Mononuclear cell (primary cell): Measurements from ENCODE around the gene RPL12. TPM values are rescaled to one million over a fixed set of nuclear protein-coding genes. Genes with fewer than 3 reads are reported as not detected.

Source experiments
- H3K27me3 ChIP-seq: 2 replicates; pipeline ENCODE4 v1.6.0; 2011; ENCODE audit warnings: low read length, control low read depth; ENCODE audit not compliant: insufficient read depth
- H3K4me1 ChIP-seq: 2 replicates; pipeline ENCODE4 v1.5.1; 2011; ENCODE audit warnings: mild to moderate bottlenecking, low read length, control low read depth; ENCODE audit not compliant: insufficient read depth
- H3K4me3 ChIP-seq: 2 replicates; pipeline ENCODE4 v1.5.1; 2011; ENCODE audit warnings: mild to moderate bottlenecking, low read length, moderate library complexity
- H3K9me3 ChIP-seq: 2 replicates; pipeline ENCODE4 v1.5.1; 2011; ENCODE audit warnings: low read depth, mild to moderate bottlenecking, control low read depth, low read length
- total RNA-seq: library from RNA; depleted of rRNA; stranded (reverse); fragments of >200 nt; gene quantifications from one replicate; pipeline ENCODE4 v1.2.3, GENCODE V29; 2012

RPL12 gene
- total RNA-seq, 1 donor = 2,145 TPM

- peak overlapping the region; percentile 95 for H3K4me3 ChIP-seq
- H3K4me1 ChIP-seq = peaks cover 58% of the 10 kb centered on the region
- H3K27me3 ChIP-seq = no peaks in the 10 kb centered on the region
- H3K9me3 ChIP-seq = no peaks in the 10 kb centered on the region
Measured at GRCh38 chr9:127451858-127452656, 851 bp upstream of the RPL12 start.

- Histone ChIP-seq H3K4me1 (peaks cover 58% of the 10 kb centered on the region), H3K4me3 (peak overlapping the region; percentile 95), H3K9me3 (no peaks in the 10 kb centered on the region), H3K27me3 (no peaks in the 10 kb centered on the region)
Measured at GRCh38 chr9:127451608-127451857, 327 bp upstream of the RPL12 start.

- Histone ChIP-seq H3K27me3 (no peaks in the 10 kb centered on the region), H3K9me3 (no peaks in the 10 kb centered on the region), H3K4me3 (peak overlapping the region; percentile 95), H3K4me1 (peaks cover 47% of the 10 kb centered on the region)
Measured at GRCh38 chr9:127450243-127450760, 904 bp downstream of the RPL12 start.

- H3K9me3 ChIP-seq = no peaks in the 10 kb centered on the region
- no peak overlapping the region for H3K4me3 ChIP-seq
- peaks cover 39% of the 10 kb centered on the region for H3K4me1 ChIP-seq
- no peaks in the 10 kb centered on the region for H3K27me3 ChIP-seq
Measured at GRCh38 chr9:127449332-127449966, 1.8 kb downstream of the RPL12 start.

- no peak overlapping the region for H3K4me3 ChIP-seq
- peaks cover 37% of the 10 kb centered on the region for H3K4me1 ChIP-seq
- H3K9me3 ChIP-seq = no peaks in the 10 kb centered on the region
- H3K27me3 ChIP-seq = no peaks in the 10 kb centered on the region
Measured at GRCh38 chr9:127448112-127448805, 2.9 kb downstream of the RPL12 start.

- no peaks in the 10 kb centered on the region for H3K9me3 ChIP-seq
- H3K4me3 ChIP-seq = no peak overlapping the region
- H3K4me1 ChIP-seq = peaks cover 34% of the 10 kb centered on the region
- H3K27me3 ChIP-seq = no peaks in the 10 kb centered on the region
Measured at GRCh38 chr9:127447416-127448111, 3.6 kb downstream of the RPL12 start.

GRCh38 chr9:127446713-127447415 is 4.3 kb downstream of the RPL12 start:
- H3K4me3 ChIP-seq = no peak overlapping the region
- H3K4me1 ChIP-seq = peaks cover 27% of the 10 kb centered on the region
- H3K9me3 ChIP-seq = no peaks in the 10 kb centered on the region
- H3K27me3 ChIP-seq = no peaks in the 10 kb centered on the region

- no peaks in the 10 kb centered on the region for H3K27me3 ChIP-seq
- peaks cover 27% of the 10 kb centered on the region for H3K4me1 ChIP-seq
- H3K9me3 ChIP-seq = no peaks in the 10 kb centered on the region
- H3K4me3 ChIP-seq = no peak overlapping the region
Measured at GRCh38 chr9:127445851-127446712, 5.1 kb downstream of the RPL12 start.

- Histone ChIP-seq H3K4me3 (no peak overlapping the region), H3K9me3 (no peaks in the 10 kb centered on the region), H3K4me1 (peaks cover 23% of the 10 kb centered on the region), H3K27me3 (no peaks in the 10 kb centered on the region)
Measured at GRCh38 chr9:127444921-127445850, 6.0 kb downstream of the RPL12 start.

- Histone ChIP-seq H3K27me3 (no peaks in the 10 kb centered on the region), H3K4me1 (peaks cover 15% of the 10 kb centered on the region), H3K4me3 (no peak overlapping the region), H3K9me3 (no peaks in the 10 kb centered on the region)
Measured at GRCh38 chr9:127444283-127444920, 6.8 kb downstream of the RPL12 start.

GRCh38 chr9:127438394-127438793 is 12.8 kb downstream of the RPL12 start:
- Histone ChIP-seq H3K4me1 (peaks cover 4% of the 10 kb centered on the region), H3K9me3 (no peaks in the 10 kb centered on the region), H3K4me3 (no peak overlapping the region), H3K27me3 (no peaks in the 10 kb centered on the region)

GRCh38 chr9:127437497-127438264 is 13.5 kb downstream of the RPL12 start:
- Histone ChIP-seq H3K4me1 (peaks cover 4% of the 10 kb centered on the region), H3K4me3 (no peak overlapping the region), H3K9me3 (no peaks in the 10 kb centered on the region), H3K27me3 (no peaks in the 10 kb centered on the region)
